Lower leg skin (tissue), 4 donors: ENCODE results near the gene RPN2. TPM values are rescaled to one million over a fixed set of nuclear protein-coding genes. Genes with fewer than 3 reads are reported as not detected.

Experiments
- DNase-seq, 2 donors: peaks; one replicate each; pipeline ENCODE4 v3.0.0-alpha.2; 2019; ENCODE audit warnings: low spot score in 2 of 2
- H3K4me3 ChIP-seq: fragments of 200-600 bp; sonication (generic); 2 replicates; pipeline ENCODE4 v1.5.1; 2017; ENCODE audit warnings: mild to moderate bottlenecking, low read depth; ENCODE audit not compliant: poor library complexity, severe bottlenecking
- POLR2A ChIP-seq, 2 donors: fragments of 450-650 bp; IDR thresholded peaks; one replicate each; pipeline ENCODE4 v1.6.1; 2016 to 2017; ENCODE audit warnings: antibody characterized with exemption in 2 of 2, mild to moderate bottlenecking in 1 of 2, moderate library complexity in 1 of 2
- WGBS, 2 donors: methylation state at CpG; one replicate each; pipeline ENCODE4 v1.1.5; 2018; 5-methylcytosine and 5-hydroxymethylcytosine counted together
- intact Hi-C: fragments of 100-400 bp; cut with DNase I; formaldehyde crosslinking; loops from one replicate; pipeline ENCODE4 v1.15.0; 2023; ENCODE audit warnings: low total_unique reads
- total RNA-seq, 4 donors: library from RNA; depleted of rRNA; stranded (reverse); fragments of >200 nt; gene quantifications; one replicate each; pipeline ENCODE4 v1.1.0, GENCODE V29; 2016
- TF ChIP-seq, protein P1 (sequence below), 3 donors: fragments of 450-650 bp; IDR thresholded peaks; one replicate each; pipeline ENCODE4 v1.5.1; 2016; ENCODE audit warnings: antibody characterized with exemption in 3 of 3, mild to moderate bottlenecking in 3 of 3, moderate library complexity in 2 of 3

Gene RPN2
- total RNA-seq, 4 donors from 2014 or later, result 76.0 to 128 (median 102) TPM

DNA sequence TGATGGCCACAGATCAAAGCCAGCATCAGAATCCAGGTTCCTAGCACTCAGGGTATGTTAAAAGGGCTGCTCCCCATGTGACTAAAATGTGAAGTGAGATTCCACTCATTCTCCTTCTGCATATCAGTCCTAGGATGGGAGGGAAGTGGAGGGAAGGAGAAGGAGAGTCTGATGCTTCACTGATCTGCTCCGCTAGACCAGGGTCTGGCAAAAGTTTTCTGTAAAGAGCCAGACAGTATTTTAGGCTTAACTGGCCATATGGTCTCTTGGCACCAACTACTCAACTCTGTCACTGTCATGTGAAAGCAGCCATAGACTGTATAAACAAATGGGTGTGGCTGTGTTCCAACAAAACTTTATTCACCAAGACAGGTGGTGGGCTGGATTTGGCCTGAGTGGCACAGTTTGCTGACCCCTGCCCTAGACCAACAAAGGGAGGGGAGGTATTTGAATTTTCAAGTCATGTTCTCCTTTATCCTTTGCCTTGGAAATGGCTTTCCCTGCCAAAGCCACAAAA lies 59.9 kb downstream of the RPN2 start:
- peak in 1 of 2 donors; percentile 12 for DNase-seq
- WGBS, 2 donors, result 61 to 74% methylated on average over 1 of the region's 1 CpG
- no peak overlapping the region for H3K4me3 ChIP-seq
- intact Hi-C loops, result no loop called here
- no peak for TF ChIP-seq POLR2A (IDR thresholded peaks at IDR 0.05)
- TF ChIP-seq, protein P1, sequence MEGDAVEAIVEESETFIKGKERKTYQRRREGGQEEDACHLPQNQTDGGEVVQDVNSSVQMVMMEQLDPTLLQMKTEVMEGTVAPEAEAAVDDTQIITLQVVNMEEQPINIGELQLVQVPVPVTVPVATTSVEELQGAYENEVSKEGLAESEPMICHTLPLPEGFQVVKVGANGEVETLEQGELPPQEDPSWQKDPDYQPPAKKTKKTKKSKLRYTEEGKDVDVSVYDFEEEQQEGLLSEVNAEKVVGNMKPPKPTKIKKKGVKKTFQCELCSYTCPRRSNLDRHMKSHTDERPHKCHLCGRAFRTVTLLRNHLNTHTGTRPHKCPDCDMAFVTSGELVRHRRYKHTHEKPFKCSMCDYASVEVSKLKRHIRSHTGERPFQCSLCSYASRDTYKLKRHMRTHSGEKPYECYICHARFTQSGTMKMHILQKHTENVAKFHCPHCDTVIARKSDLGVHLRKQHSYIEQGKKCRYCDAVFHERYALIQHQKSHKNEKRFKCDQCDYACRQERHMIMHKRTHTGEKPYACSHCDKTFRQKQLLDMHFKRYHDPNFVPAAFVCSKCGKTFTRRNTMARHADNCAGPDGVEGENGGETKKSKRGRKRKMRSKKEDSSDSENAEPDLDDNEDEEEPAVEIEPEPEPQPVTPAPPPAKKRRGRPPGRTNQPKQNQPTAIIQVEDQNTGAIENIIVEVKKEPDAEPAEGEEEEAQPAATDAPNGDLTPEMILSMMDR (IDR thresholded peaks at IDR 0.05), result no peak

DNA sequence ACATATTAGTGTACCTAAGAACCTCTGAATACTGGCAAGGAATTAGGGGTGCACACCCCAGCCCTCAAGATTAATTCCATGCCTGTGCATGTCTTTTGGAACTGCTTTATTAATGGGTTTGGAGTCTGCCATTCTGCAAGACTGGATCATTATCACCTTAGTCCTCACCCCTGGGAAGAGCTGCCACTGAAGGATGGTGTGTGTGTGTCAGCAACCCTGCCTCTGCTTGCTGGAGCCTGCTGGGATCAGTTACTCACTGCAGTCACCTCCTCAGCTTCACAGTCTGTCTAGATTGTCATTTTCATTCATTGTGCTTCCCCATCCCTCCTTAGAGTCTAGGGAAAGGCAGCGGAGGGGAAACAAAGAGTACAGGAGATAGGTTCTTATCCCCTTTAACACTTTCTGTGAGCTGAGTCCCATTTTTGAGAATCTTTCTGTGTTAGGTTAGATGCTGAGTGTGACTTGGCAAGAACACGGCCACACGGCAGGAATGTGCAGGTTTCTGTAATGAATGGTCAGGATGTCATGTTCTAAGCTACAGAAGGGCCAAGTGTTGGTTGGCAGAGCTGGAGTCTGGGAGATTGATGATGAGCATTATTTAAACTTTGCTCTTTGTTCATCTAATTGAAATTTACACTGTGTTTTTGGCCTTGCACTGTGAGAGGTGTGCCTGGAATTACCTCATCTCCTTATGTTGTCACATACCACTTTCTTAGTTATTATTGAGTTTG lies 61.4 kb downstream of the RPN2 start:
- intact Hi-C loops, result no loop called here
- TF ChIP-seq POLR2A (IDR thresholded peaks at IDR 0.05), result no peak
- TF ChIP-seq, protein P1 (IDR thresholded peaks at IDR 0.05), result no peak
- no peak overlapping the region for H3K4me3 ChIP-seq
- peak in 1 of 2 donors; percentile 32 for DNase-seq
- 45 to 57% methylated on average over 3 of the region's 3 CpGs for WGBS, 2 donors

DNA sequence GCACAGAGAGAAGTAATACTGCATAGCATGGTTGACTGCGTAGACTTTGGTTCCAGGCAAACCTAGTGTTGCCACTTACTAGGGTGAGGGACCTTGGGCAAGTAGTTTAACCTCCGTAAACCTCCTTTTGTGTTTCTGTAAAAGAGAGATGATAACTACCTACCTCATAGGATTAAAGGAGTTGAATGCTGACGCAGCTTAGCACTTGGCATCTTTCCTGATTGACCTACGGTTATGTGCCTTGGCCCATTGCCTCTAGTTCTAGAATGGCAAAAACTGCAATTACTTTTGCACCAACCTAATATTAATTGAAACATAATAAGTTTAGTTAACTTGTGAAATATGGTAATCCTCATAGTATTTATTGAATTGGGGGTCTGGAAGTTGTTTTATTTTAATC lies 63.4 kb downstream of the RPN2 start:
- DNase-seq, result no peak
- TF ChIP-seq, protein P1 (IDR thresholded peaks at IDR 0.05), result no peak
- no peak for TF ChIP-seq POLR2A (IDR thresholded peaks at IDR 0.05)
- intact Hi-C loops, result no loop called here
- WGBS, 2 donors, result 71 to 76% methylated on average over 4 of the region's 4 CpGs
- no peak overlapping the region for H3K4me3 ChIP-seq

DNA sequence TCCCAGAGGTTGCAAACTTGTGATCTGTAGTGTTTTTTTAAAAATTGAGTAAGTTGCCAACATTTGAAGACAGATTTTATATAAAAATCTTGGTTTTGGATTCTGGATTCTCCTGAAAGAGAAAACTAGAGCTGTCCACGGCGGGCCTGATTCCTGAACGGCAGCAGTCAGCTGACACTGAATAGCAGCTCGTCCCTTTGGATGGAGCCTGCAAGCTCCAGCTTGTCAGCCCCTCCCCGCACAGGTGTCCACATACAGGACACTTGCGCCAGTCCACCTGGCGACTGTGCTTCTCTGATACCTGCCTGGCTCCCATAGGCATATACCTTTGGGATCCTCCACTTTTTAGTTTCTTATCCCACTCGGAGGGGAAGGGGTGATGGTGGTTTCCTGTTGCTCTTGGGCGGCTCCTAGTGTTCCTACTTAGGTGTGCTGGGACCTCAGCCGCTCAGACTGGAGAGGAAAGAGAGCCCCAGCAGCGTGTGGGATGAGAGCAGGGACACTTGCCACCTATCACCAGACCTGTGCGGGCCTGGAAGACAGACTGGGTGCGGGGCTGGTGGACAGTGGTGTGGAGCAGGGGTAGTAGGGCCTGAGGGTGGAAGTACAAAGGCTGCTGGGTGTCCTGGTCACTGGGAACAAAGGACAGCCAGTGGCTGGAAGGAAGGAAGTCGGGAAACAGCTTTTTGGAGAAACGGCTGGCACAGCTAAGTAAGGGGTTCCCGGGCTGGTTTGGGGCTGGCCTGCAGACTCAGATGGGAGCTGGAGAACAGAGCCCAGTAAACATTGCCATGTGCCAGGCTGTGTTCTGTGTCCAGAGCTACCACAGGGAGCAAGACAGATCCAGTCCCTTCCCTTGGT lies 64.2 kb downstream of the RPN2 start:
- 84 to 85% methylated on average over 16 of the region's 16 CpGs for WGBS, 2 donors
- TF ChIP-seq, protein P1 (IDR thresholded peaks at IDR 0.05), result no peak
- no peak for TF ChIP-seq POLR2A (IDR thresholded peaks at IDR 0.05)
- peak in 1 of 2 donors; percentile 71 for DNase-seq
- H3K4me3 ChIP-seq, result no peak overlapping the region
- intact Hi-C loops, result no loop called here

DNA sequence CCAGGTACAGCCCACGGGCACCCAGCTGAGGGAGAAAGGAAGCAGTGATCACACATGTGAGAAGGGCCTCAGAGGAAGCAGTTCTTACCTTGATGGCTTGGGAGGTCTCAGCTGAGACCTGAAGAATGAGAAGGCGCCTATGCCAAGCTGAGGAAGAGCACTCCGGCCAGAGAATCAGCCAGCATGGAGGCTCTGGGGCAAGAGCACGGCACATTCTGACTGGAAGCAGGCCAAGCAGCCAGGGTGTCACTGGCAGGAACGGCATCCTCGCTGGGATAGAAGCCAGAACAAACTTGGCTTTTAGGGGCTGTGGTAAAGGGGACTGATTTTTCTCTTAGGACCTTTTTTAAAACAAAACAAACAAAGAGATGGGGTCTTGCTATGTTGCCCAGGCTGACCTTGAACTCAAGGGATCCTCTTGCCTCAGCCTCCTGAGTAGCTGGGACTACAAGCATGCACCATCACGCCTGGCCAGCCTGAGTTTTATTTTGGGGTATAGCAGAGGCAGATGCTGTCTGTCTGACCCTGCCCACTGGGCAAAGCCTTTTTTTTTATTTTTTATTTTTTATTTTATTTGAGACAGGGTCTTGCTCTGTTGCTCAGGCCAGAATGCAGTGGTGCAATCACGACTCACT lies 64.9 kb downstream of the RPN2 start:
- intact Hi-C loops, result no loop called here
- 48 to 61% methylated on average over 8 of the region's 8 CpGs for WGBS, 2 donors
- TF ChIP-seq POLR2A (IDR thresholded peaks at IDR 0.05), result no peak
- TF ChIP-seq, protein P1 (IDR thresholded peaks at IDR 0.05), result no peak
- no peak for DNase-seq
- H3K4me3 ChIP-seq, result no peak overlapping the region
